ENCODE measurements around the gene TVP23C.

DNA sequence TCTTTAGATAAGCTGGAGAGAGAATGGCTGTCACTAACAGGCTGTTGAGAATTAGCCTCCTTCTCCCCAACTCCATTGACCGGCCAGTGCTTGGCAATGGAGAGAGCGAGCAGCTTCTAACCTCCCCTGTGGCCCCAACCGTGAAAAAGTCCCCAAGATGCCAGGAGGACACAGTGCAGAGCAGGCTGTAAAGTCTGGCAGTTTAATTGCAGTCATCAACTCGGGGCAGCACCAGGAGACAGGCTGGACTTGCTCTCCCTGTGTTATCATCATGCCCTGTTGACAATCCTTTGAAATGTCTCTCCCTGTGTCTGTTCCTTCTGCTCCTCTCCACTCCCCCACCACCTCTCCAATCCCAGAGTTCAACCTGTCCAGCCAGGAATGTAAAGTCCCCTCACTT is 95.2 kb downstream of the TVP23C start:
- TF ChIP-seq, protein P1, sequence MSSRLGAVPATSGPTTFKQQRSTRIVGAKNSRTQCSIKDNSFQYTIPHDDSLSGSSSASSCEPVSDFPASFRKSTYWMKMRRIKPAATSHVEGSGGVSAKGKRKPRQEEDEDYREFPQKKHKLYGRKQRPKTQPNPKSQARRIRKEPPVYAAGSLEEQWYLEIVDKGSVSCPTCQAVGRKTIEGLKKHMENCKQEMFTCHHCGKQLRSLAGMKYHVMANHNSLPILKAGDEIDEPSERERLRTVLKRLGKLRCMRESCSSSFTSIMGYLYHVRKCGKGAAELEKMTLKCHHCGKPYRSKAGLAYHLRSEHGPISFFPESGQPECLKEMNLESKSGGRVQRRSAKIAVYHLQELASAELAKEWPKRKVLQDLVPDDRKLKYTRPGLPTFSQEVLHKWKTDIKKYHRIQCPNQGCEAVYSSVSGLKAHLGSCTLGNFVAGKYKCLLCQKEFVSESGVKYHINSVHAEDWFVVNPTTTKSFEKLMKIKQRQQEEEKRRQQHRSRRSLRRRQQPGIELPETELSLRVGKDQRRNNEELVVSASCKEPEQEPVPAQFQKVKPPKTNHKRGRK (tag; IDR thresholded peaks at IDR 0.05): no peak
- TF ChIP-seq BRD4 (IDR thresholded peaks at IDR 0.05) (no peak), NFIX (CRISPR knock-in tag; IDR thresholded peaks at IDR 0.05; ENCODE audit: low read depth) (no peak), YBX1 (IDR thresholded peaks at IDR 0.05) (no peak), NFYB (IDR thresholded peaks at IDR 0.05; ENCODE audit: extremely low read depth, insufficient read length) (no peak)
- TF ChIP-seq, protein P2, sequence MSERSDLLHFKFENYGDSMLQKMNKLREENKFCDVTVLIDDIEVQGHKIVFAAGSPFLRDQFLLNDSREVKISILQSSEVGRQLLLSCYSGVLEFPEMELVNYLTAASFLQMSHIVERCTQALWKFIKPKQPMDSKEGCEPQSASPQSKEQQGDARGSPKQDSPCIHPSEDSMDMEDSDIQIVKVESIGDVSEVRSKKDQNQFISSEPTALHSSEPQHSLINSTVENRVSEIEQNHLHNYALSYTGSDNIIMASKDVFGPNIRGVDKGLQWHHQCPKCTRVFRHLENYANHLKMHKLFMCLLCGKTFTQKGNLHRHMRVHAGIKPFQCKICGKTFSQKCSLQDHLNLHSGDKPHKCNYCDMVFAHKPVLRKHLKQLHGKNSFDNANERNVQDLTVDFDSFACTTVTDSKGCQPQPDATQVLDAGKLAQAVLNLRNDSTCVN (CRISPR knock-in tag; IDR thresholded peaks at IDR 0.05): no peak
- TF ChIP-seq, protein P3, sequence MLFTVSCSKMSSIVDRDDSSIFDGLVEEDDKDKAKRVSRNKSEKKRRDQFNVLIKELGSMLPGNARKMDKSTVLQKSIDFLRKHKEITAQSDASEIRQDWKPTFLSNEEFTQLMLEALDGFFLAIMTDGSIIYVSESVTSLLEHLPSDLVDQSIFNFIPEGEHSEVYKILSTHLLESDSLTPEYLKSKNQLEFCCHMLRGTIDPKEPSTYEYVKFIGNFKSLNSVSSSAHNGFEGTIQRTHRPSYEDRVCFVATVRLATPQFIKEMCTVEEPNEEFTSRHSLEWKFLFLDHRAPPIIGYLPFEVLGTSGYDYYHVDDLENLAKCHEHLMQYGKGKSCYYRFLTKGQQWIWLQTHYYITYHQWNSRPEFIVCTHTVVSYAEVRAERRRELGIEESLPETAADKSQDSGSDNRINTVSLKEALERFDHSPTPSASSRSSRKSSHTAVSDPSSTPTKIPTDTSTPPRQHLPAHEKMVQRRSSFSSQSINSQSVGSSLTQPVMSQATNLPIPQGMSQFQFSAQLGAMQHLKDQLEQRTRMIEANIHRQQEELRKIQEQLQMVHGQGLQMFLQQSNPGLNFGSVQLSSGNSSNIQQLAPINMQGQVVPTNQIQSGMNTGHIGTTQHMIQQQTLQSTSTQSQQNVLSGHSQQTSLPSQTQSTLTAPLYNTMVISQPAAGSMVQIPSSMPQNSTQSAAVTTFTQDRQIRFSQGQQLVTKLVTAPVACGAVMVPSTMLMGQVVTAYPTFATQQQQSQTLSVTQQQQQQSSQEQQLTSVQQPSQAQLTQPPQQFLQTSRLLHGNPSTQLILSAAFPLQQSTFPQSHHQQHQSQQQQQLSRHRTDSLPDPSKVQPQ (CRISPR knock-in tag; IDR thresholded peaks at IDR 0.05; ENCODE audit: borderline replicate concordance): no peak
- TF ChIP-seq, protein P4, sequence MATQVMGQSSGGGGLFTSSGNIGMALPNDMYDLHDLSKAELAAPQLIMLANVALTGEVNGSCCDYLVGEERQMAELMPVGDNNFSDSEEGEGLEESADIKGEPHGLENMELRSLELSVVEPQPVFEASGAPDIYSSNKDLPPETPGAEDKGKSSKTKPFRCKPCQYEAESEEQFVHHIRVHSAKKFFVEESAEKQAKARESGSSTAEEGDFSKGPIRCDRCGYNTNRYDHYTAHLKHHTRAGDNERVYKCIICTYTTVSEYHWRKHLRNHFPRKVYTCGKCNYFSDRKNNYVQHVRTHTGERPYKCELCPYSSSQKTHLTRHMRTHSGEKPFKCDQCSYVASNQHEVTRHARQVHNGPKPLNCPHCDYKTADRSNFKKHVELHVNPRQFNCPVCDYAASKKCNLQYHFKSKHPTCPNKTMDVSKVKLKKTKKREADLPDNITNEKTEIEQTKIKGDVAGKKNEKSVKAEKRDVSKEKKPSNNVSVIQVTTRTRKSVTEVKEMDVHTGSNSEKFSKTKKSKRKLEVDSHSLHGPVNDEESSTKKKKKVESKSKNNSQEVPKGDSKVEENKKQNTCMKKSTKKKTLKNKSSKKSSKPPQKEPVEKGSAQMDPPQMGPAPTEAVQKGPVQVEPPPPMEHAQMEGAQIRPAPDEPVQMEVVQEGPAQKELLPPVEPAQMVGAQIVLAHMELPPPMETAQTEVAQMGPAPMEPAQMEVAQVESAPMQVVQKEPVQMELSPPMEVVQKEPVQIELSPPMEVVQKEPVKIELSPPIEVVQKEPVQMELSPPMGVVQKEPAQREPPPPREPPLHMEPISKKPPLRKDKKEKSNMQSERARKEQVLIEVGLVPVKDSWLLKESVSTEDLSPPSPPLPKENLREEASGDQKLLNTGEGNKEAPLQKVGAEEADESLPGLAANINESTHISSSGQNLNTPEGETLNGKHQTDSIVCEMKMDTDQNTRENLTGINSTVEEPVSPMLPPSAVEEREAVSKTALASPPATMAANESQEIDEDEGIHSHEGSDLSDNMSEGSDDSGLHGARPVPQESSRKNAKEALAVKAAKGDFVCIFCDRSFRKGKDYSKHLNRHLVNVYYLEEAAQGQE (IDR thresholded peaks at IDR 0.05; ENCODE audit: borderline replicate concordance): no peak
- TF ChIP-seq, protein P4 (CRISPR knock-in tag; IDR thresholded peaks at IDR 0.05; ENCODE audit: low read depth): no peak
- TF ChIP-seq, protein P5, sequence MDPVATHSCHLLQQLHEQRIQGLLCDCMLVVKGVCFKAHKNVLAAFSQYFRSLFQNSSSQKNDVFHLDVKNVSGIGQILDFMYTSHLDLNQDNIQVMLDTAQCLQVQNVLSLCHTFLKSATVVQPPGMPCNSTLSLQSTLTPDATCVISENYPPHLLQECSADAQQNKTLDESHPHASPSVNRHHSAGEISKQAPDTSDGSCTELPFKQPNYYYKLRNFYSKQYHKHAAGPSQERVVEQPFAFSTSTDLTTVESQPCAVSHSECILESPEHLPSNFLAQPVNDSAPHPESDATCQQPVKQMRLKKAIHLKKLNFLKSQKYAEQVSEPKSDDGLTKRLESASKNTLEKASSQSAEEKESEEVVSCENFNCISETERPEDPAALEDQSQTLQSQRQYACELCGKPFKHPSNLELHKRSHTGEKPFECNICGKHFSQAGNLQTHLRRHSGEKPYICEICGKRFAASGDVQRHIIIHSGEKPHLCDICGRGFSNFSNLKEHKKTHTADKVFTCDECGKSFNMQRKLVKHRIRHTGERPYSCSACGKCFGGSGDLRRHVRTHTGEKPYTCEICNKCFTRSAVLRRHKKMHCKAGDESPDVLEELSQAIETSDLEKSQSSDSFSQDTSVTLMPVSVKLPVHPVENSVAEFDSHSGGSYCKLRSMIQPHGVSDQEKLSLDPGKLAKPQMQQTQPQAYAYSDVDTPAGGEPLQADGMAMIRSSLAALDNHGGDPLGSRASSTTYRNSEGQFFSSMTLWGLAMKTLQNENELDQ (CRISPR knock-in tag; IDR thresholded peaks at IDR 0.05; ENCODE audit: borderline replicate concordance): no peak

All from K562 (cell line).